Activated T-cell treated with anti-CD3 and anti-CD28 coated beads, Interleukin-2, amount 50 U/mL, for 72 hours (primary cell): ENCODE results near the gene RASD1. TPM values are rescaled to one million over a fixed set of nuclear protein-coding genes. Genes with fewer than 3 reads are reported as not detected.
"Not testable (repeated sequence)": the region's sequence is repeated elsewhere in the genome, so short reads cannot be mapped to it uniquely, and the experiment has no call there.

Experiments
- ATAC-seq, 2 donors: fragments of 150-1000 bp; cut with Tn5 transposase; replicated peaks in 1 of 2; 2 replicates each; pipeline ENCODE4 v1.10.0; 2021; ENCODE audit warnings: moderate library complexity in 2 of 2, mild to moderate bottlenecking in 1 of 2
- DNase-seq, 2 donors: peaks; one replicate each; pipeline ENCODE4 v3.0.0; 2021 to 2022; ENCODE audit warnings: mixed read lengths in 1 of 2
- H3K27ac Mint-ChIP-seq: one replicate; pipeline ENCODE4 v1.8.0; 2022; ENCODE audit warnings: mild to moderate bottlenecking, moderate library complexity, mixed read lengths
- H3K27me3 Mint-ChIP-seq: one replicate; pipeline ENCODE4 v1.8.0; 2022; ENCODE audit warnings: low read depth, mixed read lengths
- H3K36me3 Mint-ChIP-seq, 2 donors: one replicate each; pipeline ENCODE4 v1.8.0; 2022; ENCODE audit warnings: mixed read lengths in 2 of 2, mild to moderate bottlenecking in 1 of 2; ENCODE audit not compliant: insufficient read depth in 2 of 2
- H3K4me1 Mint-ChIP-seq: one replicate; pipeline ENCODE4 v1.8.0; 2022; ENCODE audit warnings: low read depth, mixed read lengths
- H3K4me3 Mint-ChIP-seq, 2 donors: one replicate each; pipeline ENCODE4 v1.8.0; 2022; ENCODE audit warnings: mild to moderate bottlenecking in 2 of 2, mixed read lengths in 2 of 2, moderate library complexity in 2 of 2
- H3K9me3 Mint-ChIP-seq, 2 donors: one replicate each; pipeline ENCODE4 v1.8.0; 2022; ENCODE audit warnings: mixed read lengths in 2 of 2
- total RNA-seq, 2 donors: library from RNA; stranded (reverse); gene quantifications; one replicate each; pipeline ENCODE4 v1.2.3, GENCODE V29; 2022

Gene RASD1
- total RNA-seq, 2 donors from 2014 or later, result 1.6 to 3.0 TPM

DNA sequence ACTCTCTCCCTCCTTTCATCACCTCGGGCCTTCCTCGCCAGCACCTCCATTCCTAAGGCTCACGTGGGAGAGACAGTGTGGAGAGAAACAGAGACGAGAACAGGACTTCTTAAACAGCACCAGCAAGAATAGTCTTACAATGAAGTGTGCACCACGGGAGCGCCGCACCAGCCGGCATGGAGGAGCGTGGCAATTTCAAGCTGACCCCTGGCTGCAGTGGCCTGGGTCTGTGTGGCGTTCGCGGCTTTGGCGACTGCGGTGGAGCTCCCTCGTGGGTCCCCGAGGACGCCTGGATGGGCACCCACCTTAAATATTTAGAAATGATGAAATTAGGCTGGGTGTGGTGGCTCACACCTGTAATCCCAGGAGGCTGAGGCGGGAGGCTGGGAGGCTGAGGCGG, 39.9 kb downstream of the RASD1 start:
- DNase-seq (no peak), ATAC-seq (no peak)
- peaks cover 3 to 4% of the 10 kb centered on the region in 2 donors for H3K36me3 Mint-ChIP-seq
- peaks cover 4 to 5% of the 10 kb centered on the region in 2 donors for H3K9me3 Mint-ChIP-seq
- no peak overlapping the region for H3K27ac Mint-ChIP-seq
- H3K27me3 Mint-ChIP-seq, result no peaks in the 10 kb centered on the region
- no peaks in the 10 kb centered on the region for H3K4me1 Mint-ChIP-seq
- no peak overlapping the region for H3K4me3 Mint-ChIP-seq

DNA sequence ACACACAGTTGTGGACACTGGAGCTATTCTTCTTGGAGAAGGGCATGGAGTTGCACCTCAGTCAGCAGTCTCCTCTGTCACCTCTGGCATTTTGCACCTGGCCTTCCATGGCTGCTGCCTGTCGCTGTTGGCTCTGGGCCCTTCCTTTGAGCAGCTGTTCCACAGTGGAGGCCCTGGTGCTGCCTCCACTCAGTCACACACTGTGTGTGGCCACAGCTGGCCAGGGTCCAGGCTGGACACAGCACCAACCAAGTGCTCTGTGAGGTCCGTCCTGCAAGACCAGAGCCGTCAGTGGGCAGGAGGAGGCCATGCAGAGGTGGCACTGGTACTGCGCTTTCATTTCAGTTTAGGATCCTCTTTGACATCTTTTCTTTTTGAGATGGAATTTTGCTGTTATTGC, 41.0 kb downstream of the RASD1 start:
- no peak for DNase-seq
- Mint-ChIP-seq H3K4me3 (no peak overlapping the region), H3K9me3 (peaks cover 3 to 4% of the 10 kb centered on the region in 2 donors), H3K27me3 (no peaks in the 10 kb centered on the region), H3K4me1 (no peaks in the 10 kb centered on the region), H3K36me3 (peaks cover 3% of the 10 kb centered on the region in 2 donors), H3K27ac (no peak overlapping the region)
- ATAC-seq, result no peak

DNA sequence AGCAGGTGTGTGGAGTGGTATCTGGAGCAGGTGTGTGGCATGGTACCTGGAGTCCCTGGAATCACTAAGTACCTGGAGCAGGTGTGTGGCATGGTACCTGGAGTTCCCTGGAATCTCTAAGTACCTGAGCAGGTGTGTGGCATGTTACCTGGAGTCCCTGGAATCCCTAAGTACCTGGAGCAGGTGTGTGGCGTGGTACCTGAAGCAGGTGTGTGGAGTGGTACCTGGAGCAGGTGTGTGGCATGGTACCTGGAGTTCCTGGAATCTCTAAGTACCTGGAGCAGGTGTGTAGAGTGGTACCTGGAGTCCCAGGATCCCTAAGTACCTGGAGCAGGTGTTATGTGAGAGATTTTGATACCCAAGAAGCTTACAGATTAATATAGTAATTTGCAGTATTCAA, 41.5 kb downstream of the RASD1 start:
- not testable (repeated sequence) for H3K9me3 Mint-ChIP-seq, H3K27me3 Mint-ChIP-seq, H3K27ac Mint-ChIP-seq, H3K4me3 Mint-ChIP-seq, H3K4me1 Mint-ChIP-seq, ATAC-seq, DNase-seq, H3K36me3 Mint-ChIP-seq

DNA sequence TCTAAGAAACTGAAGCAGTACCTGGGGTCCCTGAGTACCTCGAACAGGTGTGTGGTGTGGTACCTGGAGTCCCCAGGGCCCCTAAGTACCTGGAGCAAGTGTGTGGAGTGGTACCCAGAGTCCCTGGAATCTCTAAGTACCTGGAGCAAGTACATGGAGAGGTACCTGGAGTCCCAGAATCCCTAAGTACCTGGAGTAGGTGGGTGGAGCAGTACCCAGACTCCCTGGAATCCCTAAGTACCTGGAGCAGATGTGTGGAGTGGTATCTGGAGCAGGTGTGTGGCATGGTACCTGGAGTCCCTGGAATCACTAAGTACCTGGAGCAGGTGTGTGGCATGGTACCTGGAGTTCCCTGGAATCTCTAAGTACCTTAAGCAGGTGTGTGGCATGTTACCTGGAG, 41.9 kb downstream of the RASD1 start:
- DNase-seq (no peak), ATAC-seq (no peak)
- Mint-ChIP-seq H3K27me3 (no peaks in the 10 kb centered on the region), H3K27ac (no peak overlapping the region), H3K9me3 (no peaks in the 10 kb centered on the region), H3K4me3 (no peak overlapping the region), H3K36me3 (no peaks in the 10 kb centered on the region), H3K4me1 (no peaks in the 10 kb centered on the region)

DNA sequence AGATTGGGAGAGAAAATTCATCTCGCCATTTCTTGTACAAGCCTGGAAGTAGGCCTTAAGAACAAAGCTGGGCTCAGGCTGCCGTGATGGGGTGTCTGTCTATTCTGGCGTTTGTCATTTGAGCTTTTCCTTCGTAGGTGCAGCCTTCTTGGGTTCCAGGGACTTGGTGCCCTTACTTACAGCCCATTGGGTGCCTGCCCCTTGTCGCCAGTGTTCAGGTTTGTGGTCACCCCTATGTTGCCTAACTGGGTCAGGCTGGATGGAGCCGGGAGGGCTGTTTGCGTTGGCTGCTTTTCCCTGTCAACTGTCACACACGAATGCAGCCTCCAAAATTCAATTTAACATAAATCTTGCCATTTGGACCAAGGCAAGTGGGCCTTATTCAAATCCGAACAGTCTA, 43.1 kb downstream of the RASD1 start:
- ATAC-seq (no peak), DNase-seq (no peak)
- Mint-ChIP-seq H3K27ac (no peak overlapping the region), H3K27me3 (no peaks in the 10 kb centered on the region), H3K4me1 (no peaks in the 10 kb centered on the region), H3K36me3 (no peaks in the 10 kb centered on the region), H3K4me3 (no peak overlapping the region), H3K9me3 (no peaks in the 10 kb centered on the region)

DNA sequence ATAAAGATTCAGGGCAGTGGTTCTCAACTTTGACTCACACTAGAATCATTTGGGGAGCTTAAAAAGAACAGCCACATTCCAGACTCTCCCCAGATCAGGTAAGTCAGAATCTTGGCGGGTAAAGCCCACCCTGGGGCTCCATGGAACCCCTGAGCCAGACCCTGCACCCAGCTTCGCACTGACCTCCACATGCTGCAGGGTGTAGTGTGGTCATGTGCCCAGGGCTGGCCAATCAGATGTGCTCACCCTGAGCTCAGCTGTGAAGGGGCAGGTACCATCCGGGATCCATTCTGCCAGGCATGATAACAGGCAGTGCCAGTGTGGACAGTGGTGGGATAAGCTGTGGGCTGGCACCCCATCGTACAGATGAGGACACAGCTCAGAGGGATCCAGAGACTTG, 47.5 kb downstream of the RASD1 start:
- no peaks in the 10 kb centered on the region for H3K36me3 Mint-ChIP-seq
- no peak for DNase-seq
- no peak overlapping the region for H3K4me3 Mint-ChIP-seq
- H3K9me3 Mint-ChIP-seq, result peaks cover 2% of the 10 kb centered on the region in 2 donors
- no peaks in the 10 kb centered on the region for H3K27me3 Mint-ChIP-seq
- ATAC-seq, result no peak
- no peak overlapping the region for H3K27ac Mint-ChIP-seq
- no peaks in the 10 kb centered on the region for H3K4me1 Mint-ChIP-seq

DNA sequence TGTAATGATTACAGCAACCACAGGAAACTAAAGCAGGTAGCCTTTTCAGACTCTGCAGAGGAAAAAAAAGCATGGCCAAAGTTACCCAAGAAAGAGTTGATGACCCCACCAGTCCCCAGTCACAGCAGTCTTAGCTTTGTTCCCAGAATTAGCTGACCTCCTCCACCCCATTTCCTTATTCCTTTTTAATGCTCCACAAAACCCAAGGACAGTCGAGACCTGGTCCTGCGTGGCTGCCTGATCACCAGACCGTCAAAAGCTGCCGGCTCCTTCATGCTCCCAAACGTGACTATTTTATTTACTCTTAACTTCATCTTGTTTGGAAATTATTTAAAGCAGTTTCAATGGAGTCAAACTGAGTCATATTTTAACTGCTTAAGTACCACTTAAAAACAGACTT, 48.1 kb downstream of the RASD1 start:
- no peak for DNase-seq
- no peak for ATAC-seq
- Mint-ChIP-seq H3K27ac (no peak overlapping the region), H3K4me3 (no peak overlapping the region), H3K36me3 (no peaks in the 10 kb centered on the region), H3K27me3 (no peaks in the 10 kb centered on the region), H3K4me1 (no peaks in the 10 kb centered on the region), H3K9me3 (peaks cover 2% of the 10 kb centered on the region in 2 donors)

DNA sequence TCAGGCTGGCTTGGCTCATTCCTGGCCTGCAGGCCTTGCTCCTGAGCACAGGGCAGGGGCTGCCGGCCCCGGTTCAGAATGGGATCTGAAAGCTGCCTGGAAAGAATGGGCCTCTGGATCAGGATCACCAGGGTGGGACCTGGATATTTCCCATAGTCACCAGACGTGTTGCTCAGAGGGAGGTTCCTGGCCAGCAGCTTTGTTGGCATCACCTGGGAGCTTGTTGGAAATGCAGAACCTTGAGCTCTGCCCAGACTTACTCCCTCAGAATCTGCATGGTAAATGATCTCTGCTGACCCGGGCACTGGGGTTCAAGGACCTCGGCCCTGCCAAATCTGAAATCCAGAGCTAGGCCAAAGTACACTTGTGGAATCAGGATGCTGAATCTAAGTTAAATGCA, 48.9 kb downstream of the RASD1 start:
- no peak overlapping the region for H3K27ac Mint-ChIP-seq
- H3K4me1 Mint-ChIP-seq, result no peaks in the 10 kb centered on the region
- no peak for DNase-seq
- ATAC-seq, result no peak
- H3K9me3 Mint-ChIP-seq, result peaks cover 2% of the 10 kb centered on the region in 2 donors
- H3K27me3 Mint-ChIP-seq, result no peaks in the 10 kb centered on the region
- H3K4me3 Mint-ChIP-seq, result no peak overlapping the region
- no peaks in the 10 kb centered on the region for H3K36me3 Mint-ChIP-seq

DNA sequence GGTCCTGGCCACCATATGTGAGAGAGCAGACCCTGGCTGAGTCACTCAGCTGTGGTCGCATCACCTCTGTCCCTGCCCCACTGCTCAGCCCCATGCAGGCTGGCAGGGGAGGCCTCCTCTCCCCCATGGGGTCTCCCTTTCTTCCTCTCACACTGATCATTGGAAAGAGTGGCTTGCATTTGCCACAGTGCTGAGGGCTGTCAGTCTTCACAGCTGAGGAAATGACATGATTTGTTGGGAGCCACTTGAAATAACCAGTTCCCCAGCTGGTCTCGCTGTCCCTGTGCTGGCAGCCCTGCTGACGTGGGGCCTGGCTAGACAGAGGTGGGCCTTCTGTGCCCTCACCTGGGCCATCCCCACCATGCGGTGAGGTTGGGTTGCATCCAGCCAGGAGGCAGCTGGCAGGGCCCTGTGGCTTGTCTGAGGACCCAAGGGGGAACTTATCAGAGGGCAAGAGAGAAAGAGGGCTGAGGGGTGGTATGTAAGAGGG, 49.5 kb downstream of the RASD1 start:
- Mint-ChIP-seq H3K27ac (no peak overlapping the region), H3K27me3 (no peaks in the 10 kb centered on the region), H3K4me3 (no peak overlapping the region), H3K9me3 (peaks cover 2% of the 10 kb centered on the region in 2 donors), H3K36me3 (no peaks in the 10 kb centered on the region), H3K4me1 (no peaks in the 10 kb centered on the region)
- no peak for ATAC-seq
- no peak for DNase-seq

DNA sequence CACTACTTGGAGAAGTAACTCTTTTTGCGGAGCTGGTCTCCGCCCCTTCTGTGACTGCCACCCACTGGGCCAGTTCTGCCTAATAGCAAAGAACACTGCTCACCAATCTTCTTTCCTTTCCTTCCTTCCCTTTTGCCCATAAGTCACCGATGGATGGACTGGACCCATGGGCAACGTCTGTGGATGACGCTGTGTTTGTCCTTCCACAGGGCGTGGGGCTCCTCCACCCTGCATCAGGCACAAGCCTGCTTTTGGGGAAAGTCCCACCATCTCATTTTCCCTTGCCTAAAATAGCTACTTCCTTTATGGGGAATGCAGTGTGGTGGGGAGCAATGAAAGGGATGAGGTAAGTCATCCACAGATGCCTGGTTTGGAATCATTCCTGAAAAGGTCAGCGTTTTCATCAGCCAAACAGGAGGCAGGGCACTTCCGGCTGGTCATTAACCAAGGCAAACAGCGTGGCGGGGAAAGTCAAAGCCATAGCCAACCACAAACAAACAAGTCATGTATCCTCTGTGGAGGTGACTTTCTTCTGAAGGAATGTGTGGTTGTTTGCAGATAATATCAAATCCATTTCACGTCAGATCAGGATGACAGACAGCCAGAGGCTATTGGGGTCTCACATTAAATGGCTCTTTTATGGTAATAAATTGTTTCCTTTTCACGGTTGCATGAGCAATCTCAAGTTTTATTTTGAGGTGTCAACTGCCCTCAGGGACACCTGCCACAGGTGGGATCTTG, 50.1 kb downstream of the RASD1 start:
- no peak overlapping the region for H3K27ac Mint-ChIP-seq
- peaks cover 2% of the 10 kb centered on the region in 2 donors for H3K9me3 Mint-ChIP-seq
- ATAC-seq (no peak), DNase-seq (no peak)
- H3K27me3 Mint-ChIP-seq, result no peaks in the 10 kb centered on the region
- no peaks in the 10 kb centered on the region for H3K36me3 Mint-ChIP-seq
- no peaks in the 10 kb centered on the region for H3K4me1 Mint-ChIP-seq
- H3K4me3 Mint-ChIP-seq, result no peak overlapping the region

DNA sequence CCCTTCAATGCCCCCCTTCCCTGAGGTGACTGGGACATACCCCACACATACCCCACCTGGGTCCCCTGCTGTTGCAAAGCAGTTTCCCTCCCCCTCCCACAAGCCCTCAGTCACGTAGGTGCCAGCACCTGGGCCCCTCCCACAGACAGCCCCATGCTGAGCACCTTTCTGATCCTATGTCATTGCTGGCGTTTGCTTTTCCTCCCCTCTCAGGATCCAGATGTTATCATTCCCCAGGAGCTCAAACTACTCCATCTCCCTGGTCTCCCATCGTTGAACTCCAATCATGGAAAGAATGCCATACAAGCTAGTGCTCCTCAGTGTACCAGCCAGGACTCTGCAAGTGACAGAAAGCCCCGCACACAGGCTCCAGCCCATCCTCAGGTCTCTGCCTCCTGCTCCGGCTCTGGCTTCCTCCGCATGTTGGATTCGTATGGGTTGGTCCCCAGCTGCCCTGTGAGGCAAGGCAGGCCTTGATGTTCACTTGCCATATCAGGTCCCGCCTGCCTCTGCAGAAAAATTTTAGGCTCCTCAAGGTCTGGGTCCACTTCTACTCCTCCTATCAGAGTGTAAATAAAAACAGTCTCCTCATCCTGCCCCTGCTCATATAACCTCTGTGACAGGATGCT, 50.8 kb downstream of the RASD1 start:
- Mint-ChIP-seq H3K27ac (no peak overlapping the region), H3K9me3 (peaks cover 2% of the 10 kb centered on the region in 2 donors)
- ATAC-seq, result no peak

More for the DNA sequence above, 50.8 kb downstream of the RASD1 start:
- H3K4me1 Mint-ChIP-seq, result no peaks in the 10 kb centered on the region
- no peak for DNase-seq
- no peaks in the 10 kb centered on the region for H3K27me3 Mint-ChIP-seq
- no peak overlapping the region for H3K4me3 Mint-ChIP-seq
- H3K36me3 Mint-ChIP-seq, result no peaks in the 10 kb centered on the region
